Activated naive CD8-positive, alpha-beta T cell (primary cell): ENCODE results near the gene RAB19.

ENCODE experiments used
- H3K27ac Mint-ChIP-seq: one replicate; pipeline ENCODE4 v1.8.0; 2021; ENCODE audit warnings: mixed read lengths
- H3K27me3 Mint-ChIP-seq: one replicate; pipeline ENCODE4 v1.8.0; 2021; ENCODE audit warnings: mixed read lengths
- H3K36me3 Mint-ChIP-seq: one replicate; pipeline ENCODE4 v1.8.0; 2021; ENCODE audit warnings: mixed read lengths
- H3K4me1 Mint-ChIP-seq: one replicate; pipeline ENCODE4 v1.8.0; 2021; ENCODE audit warnings: low read depth, mixed read lengths
- H3K4me3 Mint-ChIP-seq: one replicate; pipeline ENCODE4 v1.8.0; 2021; ENCODE audit warnings: mild to moderate bottlenecking, mixed read lengths
- H3K9me3 Mint-ChIP-seq: one replicate; pipeline ENCODE4 v1.8.0; 2021; ENCODE audit warnings: low read depth, mixed read lengths

The RAB19 gene

DNA sequence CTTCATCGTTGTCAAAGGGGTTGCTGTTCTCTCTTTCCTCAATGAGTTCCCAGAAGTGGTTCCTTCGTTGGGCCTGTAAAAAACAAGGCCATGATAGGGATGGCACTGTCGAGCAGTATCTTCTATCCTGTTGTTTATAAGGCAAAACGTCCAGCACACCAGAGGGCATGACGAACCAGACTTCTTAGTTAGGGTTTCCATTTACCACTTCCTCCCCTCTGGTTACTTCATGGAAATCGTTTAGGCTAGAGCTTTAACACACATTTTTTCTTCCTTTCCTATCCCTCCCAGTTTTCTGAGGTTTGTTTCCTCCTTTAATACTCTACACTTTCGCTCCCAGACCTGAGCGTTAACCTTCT is 50.8 kb downstream of the RAB19 start:
- Mint-ChIP-seq H3K4me1 (peaks cover 43% of the 10 kb centered on the region), H3K9me3 (no peaks in the 10 kb centered on the region)

GRCh38 chr7:140455743-140456142 is 51.9 kb downstream of the RAB19 start:
- Mint-ChIP-seq H3K27ac (peak overlapping the region; percentile 46), H3K36me3 (peaks cover 13% of the 10 kb centered on the region), H3K4me1 (peaks cover 34% of the 10 kb centered on the region), H3K4me3 (no peak overlapping the region), H3K9me3 (no peaks in the 10 kb centered on the region), H3K27me3 (no peaks in the 10 kb centered on the region)

More for the DNA sequence above, 50.8 kb downstream of the RAB19 start:
- Mint-ChIP-seq H3K27me3 (no peaks in the 10 kb centered on the region), H3K4me3 (no peak overlapping the region), H3K27ac (peak overlapping the region; percentile 87), H3K36me3 (peaks cover 13% of the 10 kb centered on the region)

- peaks cover 13% of the 10 kb centered on the region for H3K36me3 Mint-ChIP-seq
- peaks cover 29% of the 10 kb centered on the region for H3K4me1 Mint-ChIP-seq
- H3K9me3 Mint-ChIP-seq = no peaks in the 10 kb centered on the region
- H3K27ac Mint-ChIP-seq = peak overlapping the region; percentile 61
- H3K27me3 Mint-ChIP-seq = no peaks in the 10 kb centered on the region
- H3K4me3 Mint-ChIP-seq = no peak overlapping the region
These were observed 52.7 kb downstream of the RAB19 start for GRCh38 chr7:140456551-140457051.

- Mint-ChIP-seq H3K4me1 (peaks cover 28% of the 10 kb centered on the region), H3K27me3 (no peaks in the 10 kb centered on the region), H3K4me3 (no peak overlapping the region), H3K27ac (peak overlapping the region; percentile 67), H3K9me3 (no peaks in the 10 kb centered on the region), H3K36me3 (peaks cover 11% of the 10 kb centered on the region)
These were observed 54.3 kb downstream of the RAB19 start for GRCh38 chr7:140458201-140458600.

DNA sequence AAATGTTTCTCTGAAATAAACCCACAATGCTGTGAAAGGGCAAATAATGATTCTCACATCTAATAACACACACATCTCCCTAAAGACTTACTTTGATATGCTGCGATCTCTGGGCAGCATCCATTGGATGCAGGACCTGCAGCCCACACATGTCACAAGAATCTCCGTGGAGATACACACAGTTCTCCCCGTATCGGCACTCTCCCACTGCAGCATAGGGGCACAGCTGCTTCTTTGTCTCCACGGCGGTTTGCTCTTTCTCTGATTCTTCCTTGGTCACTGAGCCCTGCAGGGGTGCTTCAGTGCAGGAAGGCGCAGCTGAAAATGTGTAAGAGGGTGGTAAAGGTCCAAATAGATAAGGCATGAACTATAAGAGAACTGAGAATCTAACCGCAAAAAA is 55.1 kb downstream of the RAB19 start:
- Mint-ChIP-seq H3K9me3 (no peaks in the 10 kb centered on the region), H3K27me3 (no peaks in the 10 kb centered on the region), H3K4me1 (peaks cover 26% of the 10 kb centered on the region), H3K4me3 (no peak overlapping the region), H3K36me3 (peaks cover 11% of the 10 kb centered on the region), H3K27ac (peak overlapping the region; percentile 80)

DNA sequence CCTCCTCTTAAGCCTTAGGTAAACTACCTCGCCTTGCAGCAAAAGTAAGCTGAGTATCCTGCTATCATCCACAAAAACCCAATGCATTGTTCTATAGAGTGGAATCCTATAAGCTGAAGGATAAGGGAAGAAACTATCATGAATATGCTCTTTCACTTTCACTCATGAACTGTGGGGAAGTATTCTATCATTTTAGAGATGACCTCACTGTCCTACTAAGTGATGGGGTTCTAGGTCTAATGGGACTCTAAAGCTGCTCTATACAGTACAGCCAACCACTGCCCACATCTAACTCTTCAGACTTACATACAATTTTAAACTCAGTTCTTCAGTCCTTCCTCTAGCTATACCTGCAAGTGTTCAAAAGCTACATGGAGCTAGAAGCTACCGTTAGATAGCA is 59.3 kb downstream of the RAB19 start:
- no peak overlapping the region for H3K4me3 Mint-ChIP-seq
- peaks cover 5% of the 10 kb centered on the region for H3K36me3 Mint-ChIP-seq
- peaks cover 18% of the 10 kb centered on the region for H3K4me1 Mint-ChIP-seq
- H3K27ac Mint-ChIP-seq = peak overlapping the region; percentile 54
- H3K9me3 Mint-ChIP-seq = no peaks in the 10 kb centered on the region
- H3K27me3 Mint-ChIP-seq = no peaks in the 10 kb centered on the region

GRCh38 chr7:140475747-140476333 is 72.0 kb downstream of the RAB19 start:
- H3K36me3 Mint-ChIP-seq = no peaks in the 10 kb centered on the region
- H3K4me1 Mint-ChIP-seq = peaks cover 41% of the 10 kb centered on the region
- peak overlapping the region; percentile 68 for H3K4me3 Mint-ChIP-seq
- H3K27ac Mint-ChIP-seq = no peak overlapping the region
- no peaks in the 10 kb centered on the region for H3K27me3 Mint-ChIP-seq
- no peaks in the 10 kb centered on the region for H3K9me3 Mint-ChIP-seq

DNA sequence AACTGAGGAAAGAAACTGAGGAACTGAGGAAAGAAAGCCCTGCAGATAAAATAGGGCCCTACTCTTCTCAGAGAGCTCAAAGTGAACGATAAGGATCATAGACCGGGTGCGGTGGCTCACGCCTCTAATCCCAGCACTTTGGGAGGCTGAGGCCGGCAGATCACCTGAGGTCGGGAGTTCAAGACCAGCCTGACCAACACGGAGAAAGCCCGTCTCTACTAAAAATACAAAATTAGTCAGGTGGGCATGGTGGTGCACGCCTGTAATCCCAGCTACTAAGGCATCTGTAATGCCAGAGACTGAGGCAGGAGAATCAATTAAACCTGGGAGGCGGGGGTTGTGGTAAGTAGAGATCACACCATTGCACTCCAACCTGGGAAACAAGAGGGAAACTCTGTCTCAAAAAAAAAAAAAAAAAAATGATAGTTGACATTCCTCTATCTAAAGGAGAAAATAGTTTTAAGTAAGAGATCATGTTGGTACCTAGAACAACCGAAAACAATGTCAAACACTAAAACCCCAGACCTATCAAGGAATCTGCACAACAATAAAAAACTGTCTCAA is 72.9 kb downstream of the RAB19 start:
- no peaks in the 10 kb centered on the region for H3K36me3 Mint-ChIP-seq
- H3K4me1 Mint-ChIP-seq = peaks cover 37% of the 10 kb centered on the region
- peak overlapping the region; percentile 95 for H3K4me3 Mint-ChIP-seq
- H3K9me3 Mint-ChIP-seq = no peaks in the 10 kb centered on the region
- H3K27ac Mint-ChIP-seq = peak overlapping the region; percentile 86
- H3K27me3 Mint-ChIP-seq = no peaks in the 10 kb centered on the region
